MV-4-11 (cell line): ENCODE measurements around the gene TTLL10.

Experiments used
- DNase-seq: peaks from one replicate; lab custom pipeline; 2025; lab: John Stamatoyannopoulos, UW

TTLL10 gene

GRCh38 chr1:1222575-1223225, 49.0 kb downstream of the TTLL10 start:
- no peak for DNase-seq

GRCh38 chr1:1223321-1223720, 49.6 kb downstream of the TTLL10 start:
- DNase-seq: no peak

- DNase-seq: no peak
These were observed 50.2 kb downstream of the TTLL10 start for GRCh38 chr1:1223891-1224290.

GRCh38 chr1:1225238-1225845, 51.7 kb downstream of the TTLL10 start:
- no peak for DNase-seq

- no peak for DNase-seq
These were observed 52.2 kb downstream of the TTLL10 start for GRCh38 chr1:1225913-1226312.

- DNase-seq: no peak
These were observed 53.1 kb downstream of the TTLL10 start for GRCh38 chr1:1226566-1227362.

- no peak for DNase-seq
These were observed 53.7 kb downstream of the TTLL10 start for GRCh38 chr1:1227386-1227785.

- no peak for DNase-seq
These were observed 54.5 kb downstream of the TTLL10 start for GRCh38 chr1:1228187-1228586.

GRCh38 chr1:1228596-1229321, 55.1 kb downstream of the TTLL10 start:
- DNase-seq: no peak

- no peak for DNase-seq
These were observed 56.1 kb downstream of the TTLL10 start for GRCh38 chr1:1229770-1230169.

GRCh38 chr1:1230656-1231399, 57.1 kb downstream of the TTLL10 start:
- DNase-seq: peak; percentile 30

GRCh38 chr1:1231400-1232207, 57.9 kb downstream of the TTLL10 start, which contains the start of gene SDF4:
TSS of gene SDF4 (minus strand) at chr1:1232001. CDS start at chr1:1228772, 3,229 bp downstream.
- peak; percentile 91 for DNase-seq

GRCh38 chr1:1232208-1232795, 58.6 kb downstream of the TTLL10 start, which contains the start of gene B3GALT6:
TSS of gene B3GALT6 (plus strand) at chr1:1232237. CDS start at chr1:1232279, 42 bp downstream.
- DNase-seq: no peak

GRCh38 chr1:1232796-1233566, 59.3 kb downstream of the TTLL10 start:
- no peak for DNase-seq

GRCh38 chr1:1233567-1233892, 59.9 kb downstream of the TTLL10 start:
- no peak for DNase-seq

GRCh38 chr1:1234180-1234808, 60.6 kb downstream of the TTLL10 start:
- no peak for DNase-seq

GRCh38 chr1:1235016-1235744, 61.5 kb downstream of the TTLL10 start:
- DNase-seq: no peak

- DNase-seq: no peak
These were observed 62.6 kb downstream of the TTLL10 start for GRCh38 chr1:1236176-1236763.
